IMR-90 (cell line): ENCODE data around the gene IGDCC3.

Experiments
- BHLHE40 ChIP-seq: fragments of 150-350 bp; IDR thresholded peaks from 2 replicates; pipeline ENCODE4 v1.6.1; 2016; ENCODE audit warnings: mild to moderate bottlenecking, low read depth, low read length
- CEBPB ChIP-seq: IDR thresholded peaks from 2 replicates; pipeline ENCODE4 v1.6.1; 2012; ENCODE audit warnings: low read depth, low read length, improper control_type of control experiment
- CHD1 ChIP-seq: IDR thresholded peaks from 2 replicates; pipeline ENCODE4 v1.6.1; 2012; ENCODE audit warnings: low read depth, low read length, improper control_type of control experiment
- CTCF ChIP-seq: conservative IDR thresholded peaks from 2 replicates; pipeline ENCODE4 v1.5.1; 2012; ENCODE audit warnings: mild to moderate bottlenecking, low read depth, low read length, improper control_type of control experiment
- FOS ChIP-seq: fragments of 150-350 bp; IDR thresholded peaks from 2 replicates; pipeline ENCODE4 v1.6.1; 2016; ENCODE audit warnings: low read depth, low read length
- MXI1 ChIP-seq: IDR thresholded peaks from 2 replicates; pipeline ENCODE4 v1.6.1; 2012; ENCODE audit warnings: low read depth, mild to moderate bottlenecking, low read length, moderate library complexity, borderline replicate concordance
- NFE2L2 ChIP-seq: fragments of 150-350 bp; IDR thresholded peaks from 2 replicates; pipeline ENCODE4 v1.6.1; 2016; ENCODE audit warnings: low read depth, mild to moderate bottlenecking, low read length
- POLR2A ChIP-seq: IDR thresholded peaks from 2 replicates; pipeline ENCODE4 v1.6.1; 2012; ENCODE audit warnings: mild to moderate bottlenecking, low read depth, low read length
- RAD21 ChIP-seq: IDR thresholded peaks from 2 replicates; pipeline ENCODE4 v1.6.1; 2012; ENCODE audit warnings: low read length, improper control_type of control experiment
- RCOR1 ChIP-seq: IDR thresholded peaks from 2 replicates; pipeline ENCODE4 v1.6.1; 2012; ENCODE audit warnings: mild to moderate bottlenecking, low read length, improper control_type of control experiment; ENCODE audit not compliant: insufficient replicate concordance
- RFX5 ChIP-seq: IDR thresholded peaks from 2 replicates; pipeline ENCODE4 v1.8.0; 2012; ENCODE audit warnings: low read depth, mild to moderate bottlenecking, low read length, moderate library complexity
- SMC3 ChIP-seq: fragments of 150-350 bp; IDR thresholded peaks from 2 replicates; pipeline ENCODE4 v1.6.1; 2016; ENCODE audit warnings: low read depth, mild to moderate bottlenecking, antibody characterized with exemption, low read length, moderate library complexity
- TF ChIP-seq, protein P1 (sequence below): fragments of 150-350 bp; IDR thresholded peaks from 2 replicates; pipeline ENCODE4 v1.6.1; 2016; ENCODE audit warnings: low read depth, mild to moderate bottlenecking, low read length, moderate library complexity, borderline replicate concordance

DNA sequence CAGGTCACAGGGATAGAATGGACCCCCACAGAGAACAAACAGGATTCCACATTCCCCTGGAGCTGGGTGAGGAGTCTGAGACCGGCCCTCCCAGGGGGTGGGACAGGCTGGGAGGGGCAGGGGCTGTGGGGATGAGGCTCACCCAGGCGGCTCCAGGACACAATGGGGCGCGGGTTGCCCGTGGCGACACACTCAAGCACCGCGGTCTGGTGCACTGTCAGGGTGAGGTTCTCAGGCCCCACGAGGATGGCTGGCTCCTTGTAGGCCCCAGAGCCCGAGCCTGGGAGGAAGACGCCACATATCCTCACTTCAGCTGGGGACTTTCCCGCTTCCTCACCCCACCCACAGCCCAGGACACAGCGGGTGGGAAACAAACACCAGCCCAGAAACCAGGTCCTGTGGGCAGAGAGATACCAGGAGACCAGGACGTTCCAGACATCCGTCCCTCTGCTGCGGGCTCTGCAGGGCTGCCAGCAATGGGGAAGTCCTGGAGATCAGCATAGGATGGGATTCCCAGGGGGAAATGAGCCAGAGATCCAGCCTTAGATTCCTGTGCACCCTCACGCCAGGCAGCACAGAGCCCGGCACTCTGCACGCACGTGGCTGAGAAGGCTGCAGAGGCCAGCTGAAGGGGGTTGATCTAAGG, 43.1 kb downstream of the IGDCC3 start:
- TF ChIP-seq CTCF (no peak), POLR2A (no peak), RFX5 (no peak), CEBPB (no peak), BHLHE40 (no peak), SMC3 (no peak), MXI1 (no peak), FOS (no peak), RAD21 (no peak), CHD1 (no peak), NFE2L2 (no peak), RCOR1 (no peak)
- TF ChIP-seq, protein P1, sequence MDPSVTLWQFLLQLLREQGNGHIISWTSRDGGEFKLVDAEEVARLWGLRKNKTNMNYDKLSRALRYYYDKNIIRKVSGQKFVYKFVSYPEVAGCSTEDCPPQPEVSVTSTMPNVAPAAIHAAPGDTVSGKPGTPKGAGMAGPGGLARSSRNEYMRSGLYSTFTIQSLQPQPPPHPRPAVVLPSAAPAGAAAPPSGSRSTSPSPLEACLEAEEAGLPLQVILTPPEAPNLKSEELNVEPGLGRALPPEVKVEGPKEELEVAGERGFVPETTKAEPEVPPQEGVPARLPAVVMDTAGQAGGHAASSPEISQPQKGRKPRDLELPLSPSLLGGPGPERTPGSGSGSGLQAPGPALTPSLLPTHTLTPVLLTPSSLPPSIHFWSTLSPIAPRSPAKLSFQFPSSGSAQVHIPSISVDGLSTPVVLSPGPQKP = no peak
